Transverse colon (tissue), 4 donors: ENCODE data around the gene ENPP6.

ENCODE experiments used
- EP300 ChIP-seq: sonication (generic); formaldehyde crosslinking; IDR thresholded peaks from one replicate; pipeline ENCODE4 v1.6.1; 2017; ENCODE audit warnings: antibody characterized with exemption, low read depth
- POLR2A ChIP-seq: fragments of 450-650 bp; IDR thresholded peaks from one replicate; pipeline ENCODE4 v1.6.1; 2016; ENCODE audit warnings: antibody characterized with exemption, mild to moderate bottlenecking, moderate library complexity
- POLR2AphosphoS5 ChIP-seq, 3 donors: sonication (generic); formaldehyde crosslinking; IDR thresholded peaks; one replicate each; pipeline ENCODE4 v1.6.1; 2016; ENCODE audit warnings: antibody characterized with exemption in 3 of 3
- TF ChIP-seq, protein P1 (sequence below), 5 experiments: fragments of 200-600 bp in 3 of 5; fragments of 450-650 bp in 2 of 5; sonication (generic) in 3 of 5; IDR thresholded peaks; 1 replicate in 2 of 5; 2 replicates in 3 of 5; pipeline ENCODE4 v1.5.1; 2016 to 2017; ENCODE audit warnings: antibody characterized with exemption in 5 of 5, inconsistent platforms in 3 of 5, mild to moderate bottlenecking in 2 of 5, moderate library complexity in 1 of 5

DNA sequence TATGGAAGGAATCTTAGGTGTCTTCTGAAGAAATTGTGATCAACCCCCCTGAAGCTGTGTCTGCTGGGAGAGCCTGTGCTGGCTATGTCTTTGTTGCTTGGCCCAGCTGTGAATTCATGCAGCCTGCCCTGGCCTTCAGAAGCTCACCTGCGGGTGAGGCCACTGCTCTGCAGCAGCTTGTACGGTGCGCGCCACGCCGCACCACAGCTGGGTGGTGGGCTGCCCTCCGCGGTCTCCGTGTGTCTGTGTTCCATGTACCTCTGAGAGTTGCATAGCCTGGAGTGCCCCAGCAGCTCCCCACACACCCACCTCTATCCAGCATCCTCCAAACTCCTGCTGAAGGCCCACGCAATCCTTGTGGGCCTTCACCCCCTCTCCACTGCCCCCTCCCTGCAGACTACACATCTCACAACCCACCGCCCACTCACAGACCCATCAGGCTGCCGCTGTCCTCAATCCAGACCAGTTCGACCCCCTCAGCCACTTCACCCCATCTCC lies 65.6 kb downstream of the ENPP6 start:
- TF ChIP-seq POLR2AphosphoS5 (IDR thresholded peaks at IDR 0.05) (no peak), POLR2A (no peak), EP300 (no peak)
- TF ChIP-seq, protein P1, sequence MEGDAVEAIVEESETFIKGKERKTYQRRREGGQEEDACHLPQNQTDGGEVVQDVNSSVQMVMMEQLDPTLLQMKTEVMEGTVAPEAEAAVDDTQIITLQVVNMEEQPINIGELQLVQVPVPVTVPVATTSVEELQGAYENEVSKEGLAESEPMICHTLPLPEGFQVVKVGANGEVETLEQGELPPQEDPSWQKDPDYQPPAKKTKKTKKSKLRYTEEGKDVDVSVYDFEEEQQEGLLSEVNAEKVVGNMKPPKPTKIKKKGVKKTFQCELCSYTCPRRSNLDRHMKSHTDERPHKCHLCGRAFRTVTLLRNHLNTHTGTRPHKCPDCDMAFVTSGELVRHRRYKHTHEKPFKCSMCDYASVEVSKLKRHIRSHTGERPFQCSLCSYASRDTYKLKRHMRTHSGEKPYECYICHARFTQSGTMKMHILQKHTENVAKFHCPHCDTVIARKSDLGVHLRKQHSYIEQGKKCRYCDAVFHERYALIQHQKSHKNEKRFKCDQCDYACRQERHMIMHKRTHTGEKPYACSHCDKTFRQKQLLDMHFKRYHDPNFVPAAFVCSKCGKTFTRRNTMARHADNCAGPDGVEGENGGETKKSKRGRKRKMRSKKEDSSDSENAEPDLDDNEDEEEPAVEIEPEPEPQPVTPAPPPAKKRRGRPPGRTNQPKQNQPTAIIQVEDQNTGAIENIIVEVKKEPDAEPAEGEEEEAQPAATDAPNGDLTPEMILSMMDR (IDR thresholded peaks at IDR 0.05), result no peak
